Activated gamma-delta T cell treated with anti-CD3 and anti-CD28 coated beads, Interleukin-2, amount 50 U/mL, for 16 hours (primary cell): ENCODE data around the gene ACHE.

Source experiments
- DNase-seq: peaks from one replicate; pipeline ENCODE4 v3.0.0-alpha.2; 2020; ENCODE audit warnings: low read depth

Gene ACHE

GRCh38 chr7:100896732-100897608 lies 1.3 kb upstream of the ACHE start:
- DNase-seq = no peak

GRCh38 chr7:100895956-100896731 lies 456 bp upstream of the ACHE start:
- no peak for DNase-seq

GRCh38 chr7:100894860-100895700 lies 608 bp downstream of the ACHE start:
- peak; percentile 56 for DNase-seq

- no peak for DNase-seq
These were observed 1.6 kb downstream of the ACHE start for GRCh38 chr7:100893910-100894721.

GRCh38 chr7:100893318-100893895 lies 2.3 kb downstream of the ACHE start:
- no peak for DNase-seq

- DNase-seq = no peak
These were observed 3.0 kb downstream of the ACHE start for GRCh38 chr7:100892364-100893317.

- no peak for DNase-seq
These were observed 4.0 kb downstream of the ACHE start for GRCh38 chr7:100891568-100892247.

- DNase-seq = no peak
These were observed 4.8 kb downstream of the ACHE start for GRCh38 chr7:100890653-100891567.

- no peak for DNase-seq
These were observed 6.5 kb downstream of the ACHE start, which contains the start of gene UFSP1 for GRCh38 chr7:100888988-100889750. UFSP1 (minus strand) TSS chr7:100889715; CDS start chr7:100889271, 444 bp downstream.

- no peak for DNase-seq
These were observed 7.2 kb downstream of the ACHE start for GRCh38 chr7:100888291-100888987.

- DNase-seq = no peak
These were observed 8.0 kb downstream of the ACHE start for GRCh38 chr7:100887516-100888290.

- no peak for DNase-seq
These were observed 8.7 kb downstream of the ACHE start for GRCh38 chr7:100886936-100887515.

GRCh38 chr7:100886142-100886935 lies 9.3 kb downstream of the ACHE start:
- DNase-seq = no peak

- no peak for DNase-seq
These were observed 10.1 kb downstream of the ACHE start for GRCh38 chr7:100885440-100886141.
